Measurements from ENCODE around the gene VPS13D. TPM values are rescaled to one million over a fixed set of nuclear protein-coding genes. Genes with fewer than 3 reads are reported as not detected.

Gene VPS13D
- total and polyA plus RNA-seq, 2 of the 4 experiments (the other 2 are of a cell fraction): 9.0 to 16.3 TPM

DNA sequence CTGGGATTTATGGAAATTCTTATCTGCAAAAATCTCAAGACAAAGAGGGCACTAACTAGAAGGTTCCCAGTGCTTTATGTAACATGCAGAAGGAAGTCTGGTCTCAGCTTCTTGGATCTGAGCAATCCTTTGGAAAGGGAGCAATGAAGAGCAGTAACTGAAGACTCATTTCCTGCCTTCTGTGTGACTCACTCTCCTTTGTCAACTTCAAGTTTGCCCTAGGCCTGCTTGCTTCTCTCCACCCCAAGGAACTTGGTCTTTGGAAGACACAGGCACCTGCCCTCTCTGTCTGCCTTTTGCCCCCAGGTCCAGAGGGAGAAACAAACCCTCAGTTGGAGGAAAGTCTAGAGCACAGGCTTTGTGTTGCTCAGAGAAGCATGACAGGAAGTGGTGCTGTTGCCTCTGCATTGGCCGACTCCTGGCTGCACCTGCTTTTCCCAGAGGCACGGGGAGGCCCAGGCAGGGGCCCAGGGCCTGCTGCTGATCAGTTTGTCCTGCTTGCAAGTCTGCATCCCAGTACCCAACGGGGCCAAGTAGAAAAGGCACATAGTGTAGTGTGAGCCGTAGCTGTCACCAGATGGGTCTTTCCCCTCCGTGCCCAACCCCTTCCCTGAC is 251.0 kb downstream of the VPS13D start:
- Histone ChIP-seq H3K9ac (ENCODE audit: low read depth, low read length) (no peak overlapping the region), H3K56ac (ENCODE audit: extremely low read depth, insufficient read depth, low read length) (0 out of 2 replicates have a peak overlapping the region, but pooled peaks have one; percentile 20), H3K79me1 (ENCODE audit: low read depth in 1 of 2, low read length in 2 of 2) (peaks cover 13 to 16% of the 10 kb centered on the region in 2 experiments; a peak in 3 of 4 replicates), H3K36me3 (ENCODE audit: control insufficient read depth, insufficient read depth, low read length) (no peaks in the 10 kb centered on the region; the same call in 1 of the 2 replicates), H2BK5ac (ENCODE audit: low read depth, low read length, poor library complexity, severe bottlenecking) (peak overlapping the region; percentile 63), H4K20me1 (ENCODE audit: insufficient read depth, low read length) (peaks cover 2% of the 10 kb centered on the region; the same call in 1 of the 2 replicates), H3K27ac (ENCODE audit: insufficient read depth, low read length) (peak overlapping the region; percentile 20; the same call in 1 of the 2 replicates), H2BK20ac (ENCODE audit: low read depth, low read length) (peak overlapping the region; percentile 72), H3K18ac (ENCODE audit: low read depth, low read length) (peak overlapping the region; percentile 1; the same call in 1 of the 2 replicates), H3K9me1 (ENCODE audit: insufficient read depth, low read length) (peaks cover 33% of the 10 kb centered on the region), H3K9me3 (ENCODE audit: control insufficient read depth, insufficient read depth, low read length) (no peaks in the 10 kb centered on the region), H4K5ac (ENCODE audit: low read depth, low read length) (no peak overlapping the region), H2AK9ac (replicated peaks; ENCODE audit: low read depth, low read length, poor library complexity) (peak overlapping the region; percentile 71), H3K4me1 (ENCODE audit: control insufficient read depth, insufficient read depth, low read length) (peaks cover 46% of the 10 kb centered on the region), H3K4ac (ENCODE audit: low read depth, low read length) (peak overlapping the region; percentile 69), H3K23ac (ENCODE audit: low read depth, low read length) (no peak overlapping the region), H3K14ac (replicated peaks; ENCODE audit: low read depth, low read length) (peak overlapping the region; percentile 67), H2AFZ (replicated peaks; ENCODE audit: low read length, poor library complexity) (no peak overlapping the region), H3K27me3 (ENCODE audit: control insufficient read depth, insufficient read depth, low read length) (no peaks in the 10 kb centered on the region), H3K4me3 (ENCODE audit: insufficient read depth, low read depth, low read length) (no peak overlapping the region), H4K8ac (ENCODE audit: low read depth in 2 of 2, low read length in 2 of 2) (peak overlapping the region in 1 of 2 experiments; percentile 32; a peak in 1 of 4 replicates), H2AK5ac (ENCODE audit: low read depth, low read length) (peak overlapping the region; percentile 83), H2BK15ac (ENCODE audit: low read depth, low read length) (peak overlapping the region; percentile 45; the same call in 2 of the 3 replicates), H2BK120ac (ENCODE audit: low read depth, low read length) (peak overlapping the region; percentile 75), H3K4me2 (ENCODE audit: low read depth, low read length) (no peak overlapping the region), H4K91ac (ENCODE audit: insufficient read depth, low read depth, low read length) (peak overlapping the region; percentile 75; the same call in 1 of the 2 replicates)
- ATAC-seq (ENCODE audit: low read depth) (peak; percentile 55), DNase-seq (peak; percentile 96)
- no TSS peak for BruUV-seq (replicated peaks)
- intact Hi-C loops (cut with micrococcal nuclease) (loop anchor here (5.0 kb wide), 1 partner anchor 61 kb away; no protein-coding TSS in a partner anchor), in situ Hi-C loops (cut with MboI; ENCODE audit: low sequenced_read_pairs) (no loop called here), dilution Hi-C loops (cut with HindIII; ENCODE audit: low sequenced_read_pairs, unreplicated experiment) (no loop called here)
- TF ChIP-seq NFE2L2 (IDR thresholded peaks at IDR 0.05; ENCODE audit: low read depth, low read length) (peak; percentile 27; the same call in 1 of the 2 replicates), CEBPB (IDR thresholded peaks at IDR 0.05; ENCODE audit: low read depth, low read length) (peak; percentile 75), RAD21 (IDR thresholded peaks at IDR 0.05; ENCODE audit: low read length) (peak; percentile 31; the same call in 1 of the 2 replicates), FOS (IDR thresholded peaks at IDR 0.05; ENCODE audit: low read depth, low read length) (peak; percentile 90), BHLHE40 (IDR thresholded peaks at IDR 0.05; ENCODE audit: low read depth, low read length) (no peak), SMC3 (IDR thresholded peaks at IDR 0.05; ENCODE audit: low read depth, low read length) (no peak; the same call in 1 of the 2 replicates), MAZ (IDR thresholded peaks at IDR 0.05; ENCODE audit: borderline replicate concordance, low read depth, low read length) (no peak), POLR2A (IDR thresholded peaks at IDR 0.05; ENCODE audit: low read depth, low read length) (no peak), RCOR1 (IDR thresholded peaks at IDR 0.05; ENCODE audit: insufficient replicate concordance, low read length) (no peak)
- TF ChIP-seq, protein P1, sequence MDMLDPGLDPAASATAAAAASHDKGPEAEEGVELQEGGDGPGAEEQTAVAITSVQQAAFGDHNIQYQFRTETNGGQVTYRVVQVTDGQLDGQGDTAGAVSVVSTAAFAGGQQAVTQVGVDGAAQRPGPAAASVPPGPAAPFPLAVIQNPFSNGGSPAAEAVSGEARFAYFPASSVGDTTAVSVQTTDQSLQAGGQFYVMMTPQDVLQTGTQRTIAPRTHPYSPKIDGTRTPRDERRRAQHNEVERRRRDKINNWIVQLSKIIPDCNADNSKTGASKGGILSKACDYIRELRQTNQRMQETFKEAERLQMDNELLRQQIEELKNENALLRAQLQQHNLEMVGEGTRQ (IDR thresholded peaks at IDR 0.05; ENCODE audit: low read depth, low read length): no peak
- TF ChIP-seq, protein P2, sequence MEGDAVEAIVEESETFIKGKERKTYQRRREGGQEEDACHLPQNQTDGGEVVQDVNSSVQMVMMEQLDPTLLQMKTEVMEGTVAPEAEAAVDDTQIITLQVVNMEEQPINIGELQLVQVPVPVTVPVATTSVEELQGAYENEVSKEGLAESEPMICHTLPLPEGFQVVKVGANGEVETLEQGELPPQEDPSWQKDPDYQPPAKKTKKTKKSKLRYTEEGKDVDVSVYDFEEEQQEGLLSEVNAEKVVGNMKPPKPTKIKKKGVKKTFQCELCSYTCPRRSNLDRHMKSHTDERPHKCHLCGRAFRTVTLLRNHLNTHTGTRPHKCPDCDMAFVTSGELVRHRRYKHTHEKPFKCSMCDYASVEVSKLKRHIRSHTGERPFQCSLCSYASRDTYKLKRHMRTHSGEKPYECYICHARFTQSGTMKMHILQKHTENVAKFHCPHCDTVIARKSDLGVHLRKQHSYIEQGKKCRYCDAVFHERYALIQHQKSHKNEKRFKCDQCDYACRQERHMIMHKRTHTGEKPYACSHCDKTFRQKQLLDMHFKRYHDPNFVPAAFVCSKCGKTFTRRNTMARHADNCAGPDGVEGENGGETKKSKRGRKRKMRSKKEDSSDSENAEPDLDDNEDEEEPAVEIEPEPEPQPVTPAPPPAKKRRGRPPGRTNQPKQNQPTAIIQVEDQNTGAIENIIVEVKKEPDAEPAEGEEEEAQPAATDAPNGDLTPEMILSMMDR (conservative IDR thresholded peaks at IDR 0.05; ENCODE audit: low read depth, low read length): no peak
- CTCF ChIA-PET: no interaction called here
- WGBS, 2 experiments (ENCODE audit: extremely low coverage in 2 of 2, insufficient read length in 1 of 2): 69% methylated on average over 4 of the region's 5 CpGs; no CpG with 5 or more reads in 1 of the 2 experiments
- POLR2A ChIA-PET (ENCODE audit: unreplicated experiment): interaction anchor here (0.5 kb wide), 1 partner anchor 77 kb away, joined by 10 read pairs; no protein-coding TSS in a partner anchor
